GM18519 (cell line): ENCODE measurements around the gene CBX4.

Experiments
- ATAC-seq: cut with Tn5 transposase; IDR thresholded peaks from one replicate; pipeline ENCODE4 v1.9.1; 2021; ENCODE audit warnings: mild to moderate bottlenecking, moderate library complexity; ENCODE audit not compliant: unreplicated experiment, low FRiP score

The CBX4 gene

GRCh38 chr17:79814974-79815835 is 24.0 kb downstream of the CBX4 start:
- ATAC-seq: no peak

- ATAC-seq: no peak
Measured at GRCh38 chr17:79814127-79814973, 24.9 kb downstream of the CBX4 start.

GRCh38 chr17:79813297-79814126 is 25.7 kb downstream of the CBX4 start:
- no peak for ATAC-seq

GRCh38 chr17:79812353-79813258 is 26.6 kb downstream of the CBX4 start:
- no peak for ATAC-seq

GRCh38 chr17:79811868-79812352 is 27.3 kb downstream of the CBX4 start:
- ATAC-seq: no peak

- ATAC-seq: no peak
Measured at GRCh38 chr17:79811011-79811867, 28.0 kb downstream of the CBX4 start.

DNA sequence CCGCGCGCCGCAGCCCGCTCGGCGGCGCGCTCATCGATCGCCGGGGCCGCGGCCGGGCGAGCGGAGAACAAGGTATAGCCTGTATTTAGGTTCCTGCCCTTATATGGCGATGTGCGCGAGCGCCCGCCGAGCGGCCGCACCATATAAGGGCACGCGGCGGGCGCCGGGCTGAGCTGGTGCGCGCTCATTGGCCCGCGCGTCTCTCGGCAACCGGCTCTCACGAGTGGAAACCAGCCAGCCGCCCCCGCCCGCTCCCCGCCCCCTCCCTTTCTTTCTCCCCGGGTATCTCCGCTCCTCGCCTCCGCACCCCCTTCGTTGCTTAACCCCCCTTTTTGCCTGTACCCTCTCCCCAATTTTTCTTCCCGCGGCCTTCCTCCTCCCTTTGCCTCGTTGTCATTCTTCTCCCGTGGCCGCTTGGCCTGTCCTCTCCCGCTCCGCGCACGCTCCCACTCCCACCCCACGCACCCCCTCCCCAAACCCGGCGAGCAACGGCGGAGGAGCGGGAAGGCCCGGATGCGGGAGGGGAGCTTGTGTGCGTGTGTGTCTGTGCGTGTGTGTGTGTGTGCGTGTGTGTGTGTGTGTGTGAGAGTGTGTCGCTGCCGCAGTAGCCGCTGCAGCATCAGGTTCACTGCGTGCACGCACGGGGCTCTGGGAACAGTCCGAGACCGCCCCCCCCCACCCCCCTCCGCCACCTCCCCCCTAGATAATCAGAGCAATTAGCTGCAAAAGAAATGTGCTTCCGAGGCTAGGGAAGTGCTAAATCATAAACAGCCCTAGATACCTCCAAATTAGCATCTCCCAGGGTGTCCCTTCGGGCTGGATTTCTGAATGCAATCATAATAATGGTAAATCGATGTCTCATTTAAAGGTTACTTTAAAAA is 28.9 kb downstream of the CBX4 start:
- peak; percentile 88 for ATAC-seq

DNA sequence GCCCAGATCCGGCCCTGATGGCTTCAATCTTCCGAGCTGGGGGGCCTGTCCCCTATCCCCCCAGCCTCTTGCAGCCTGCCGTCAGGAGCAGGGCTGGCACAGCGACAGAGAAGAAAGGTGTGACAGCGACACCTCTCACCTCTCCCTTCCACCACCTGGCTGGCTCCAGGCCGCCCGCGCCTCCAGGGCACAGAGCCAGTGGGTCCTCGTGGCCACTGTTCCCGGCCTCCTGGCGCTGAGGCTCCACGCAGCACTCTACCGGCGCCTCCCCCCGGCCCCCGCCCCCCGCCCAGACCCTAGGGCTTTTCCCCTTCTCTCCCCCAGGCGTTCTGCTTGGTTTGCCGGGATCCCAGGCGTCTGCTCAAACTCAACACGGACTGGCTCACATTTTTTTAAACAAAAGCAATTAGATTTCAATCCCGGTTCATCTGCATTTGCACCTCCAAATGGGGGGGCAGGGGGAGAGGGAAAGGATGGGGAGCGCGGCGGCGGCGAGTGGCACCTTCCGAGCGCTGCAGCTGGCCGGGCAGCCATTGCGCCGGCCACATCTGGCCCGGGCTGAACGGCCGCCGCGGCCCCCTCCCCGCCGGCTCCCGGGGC is 29.6 kb downstream of the CBX4 start:
- no peak for ATAC-seq

DNA sequence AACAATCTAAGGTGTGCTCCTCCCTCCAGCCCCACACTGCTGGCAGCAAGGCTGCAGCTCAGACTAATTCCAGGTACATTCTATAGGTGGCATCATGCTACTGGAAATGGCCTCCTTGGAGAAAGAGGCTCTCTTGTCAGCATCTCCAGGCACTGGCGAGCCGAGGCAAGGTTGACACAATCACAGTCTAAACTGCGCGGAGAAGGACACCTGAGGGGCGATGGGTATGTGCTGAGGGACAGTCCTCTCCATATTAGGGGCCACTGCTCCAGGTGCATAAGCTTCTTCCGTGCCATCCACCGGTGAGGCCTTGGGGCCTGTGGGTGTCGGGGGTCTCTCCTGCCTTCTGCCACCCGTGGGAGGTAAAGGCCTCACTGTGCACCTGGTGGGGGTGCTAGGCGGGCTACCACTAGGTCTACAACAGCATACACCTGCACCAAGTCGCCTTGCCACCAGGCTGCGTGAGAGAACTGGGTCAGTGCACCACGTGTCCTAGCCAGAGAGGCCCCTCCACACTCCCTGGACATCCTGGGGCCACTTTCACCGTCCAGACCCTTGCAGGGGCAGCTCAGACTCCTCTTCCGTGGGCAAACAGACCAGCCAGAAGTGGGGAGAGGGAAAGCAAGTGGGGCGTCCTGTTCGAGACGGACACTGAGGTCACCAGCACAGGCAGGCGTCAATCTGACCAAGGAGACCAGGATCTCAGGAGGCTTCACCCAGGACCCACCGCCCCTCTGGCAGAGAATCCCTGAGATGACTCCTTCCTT is 30.3 kb downstream of the CBX4 start:
- ATAC-seq: no peak

- ATAC-seq: no peak
Measured at GRCh38 chr17:79806863-79807720, 32.1 kb downstream of the CBX4 start.

- ATAC-seq: no peak
Measured at GRCh38 chr17:79806446-79806760, 32.8 kb downstream of the CBX4 start.

- ATAC-seq: no peak
Measured at GRCh38 chr17:79804856-79805696, 34.2 kb downstream of the CBX4 start.

DNA sequence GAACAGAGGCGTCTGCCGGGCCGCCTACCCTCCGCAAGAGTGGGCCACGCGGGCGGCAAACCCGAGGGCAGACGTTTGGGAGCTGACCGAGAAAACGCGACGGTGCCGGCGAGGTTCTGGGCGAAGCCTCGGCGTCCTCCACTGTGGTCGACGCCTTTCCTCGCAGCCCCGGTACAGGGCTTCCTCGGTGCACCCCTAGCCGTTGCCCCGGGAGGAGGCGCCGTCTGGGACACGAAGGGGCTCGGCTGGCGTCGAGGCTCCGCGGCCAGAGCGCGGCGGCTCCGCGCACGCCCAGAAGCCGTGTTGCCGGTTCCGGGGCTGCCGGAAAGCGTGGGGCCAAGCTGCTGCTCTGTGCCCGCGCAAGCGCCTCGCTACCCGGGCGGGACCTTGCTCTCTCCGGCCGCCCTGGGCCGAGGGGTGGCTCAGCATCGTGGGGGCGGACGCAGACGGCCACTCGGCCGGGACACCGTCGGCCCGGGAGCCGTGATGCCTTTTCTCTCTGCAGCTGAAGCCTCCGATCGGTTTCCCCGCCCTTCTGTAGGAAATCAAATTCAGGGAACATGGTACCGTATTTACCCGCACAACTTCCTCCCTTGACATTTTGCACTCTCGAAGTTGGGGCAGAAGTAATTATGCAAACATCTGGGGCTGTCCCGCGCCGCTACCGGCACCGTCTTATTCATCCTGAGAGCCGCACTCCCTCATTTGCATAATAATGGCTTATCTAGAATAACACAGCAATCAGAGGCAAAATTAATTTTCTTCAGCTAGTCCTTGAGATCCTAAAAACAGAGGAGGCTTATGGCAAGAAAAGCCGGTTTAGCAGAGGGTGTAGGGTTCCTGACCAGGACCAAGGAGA is 35.0 kb downstream of the CBX4 start:
- ATAC-seq: no peak

GRCh38 chr17:79803421-79803996 is 35.7 kb downstream of the CBX4 start:
- ATAC-seq: no peak
